HL-60 (cell line): ENCODE data around the gene BTBD9.
A peak's percentile ranks its signal among the peaks of the same experiment; 100 is the strongest.

Source experiments
- DNase-seq, 2 experiments: peaks; one replicate each; pipeline ENCODE4 v3.0.0-alpha.2; 2010 to 2020; ENCODE audit warnings: low read depth in 1 of 2, low spot score in 1 of 2
- H3K27ac ChIP-seq: fragments of 250-450 bp; sonication (Bioruptor Pico); replicated peaks from 2 replicates; pipeline ENCODE4 v1.5.1; 2020; ENCODE audit warnings: mild to moderate bottlenecking, moderate library complexity
- H3K27me3 ChIP-seq: fragments of 250-450 bp; sonication (Bioruptor Pico); 2 replicates; pipeline ENCODE4 v1.5.1; 2021; ENCODE audit warnings: mild to moderate bottlenecking, moderate library complexity; ENCODE audit not compliant: insufficient read depth, poor library complexity, severe bottlenecking
- H3K4me3 ChIP-seq: replicated peaks from 2 replicates; pipeline ENCODE4 v1.5.1; 2011; ENCODE audit warnings: mild to moderate bottlenecking, control low read depth, low read length; ENCODE audit not compliant: insufficient read depth
- CTCF ChIP-seq: IDR thresholded peaks from one replicate; pipeline ENCODE4 v1.5.1; 2011; ENCODE audit warnings: low read length, control low read depth, inconsistent platforms; ENCODE audit not compliant: insufficient read depth
- GABPA ChIP-seq: IDR thresholded peaks from 2 replicates; pipeline ENCODE4 v1.6.1; 2012; ENCODE audit warnings: low read depth
- POLR2AphosphoS5 ChIP-seq: IDR thresholded peaks from 2 replicates; pipeline ENCODE4 v1.6.1; 2012; ENCODE audit warnings: low read depth
- REST ChIP-seq: IDR thresholded peaks from 2 replicates; pipeline ENCODE4 v1.6.1; 2012; ENCODE audit warnings: low read depth; ENCODE audit not compliant: insufficient replicate concordance
- SPI1 ChIP-seq: IDR thresholded peaks from 2 replicates; pipeline ENCODE4 v1.6.1; 2012; ENCODE audit warnings: low read depth, mild to moderate bottlenecking, borderline replicate concordance

BTBD9 gene

GRCh38 chr6:38676236-38676973, 36.7 kb upstream of the BTBD9 start:
- H3K27me3 ChIP-seq: no peaks in the 10 kb centered on the region
- no peak overlapping the region for H3K27ac ChIP-seq
- no peak for DNase-seq
- no peak overlapping the region for H3K4me3 ChIP-seq
- TF ChIP-seq CTCF: no peak
- no peak for TF ChIP-seq SPI1
- TF ChIP-seq REST: no peak
- TF ChIP-seq GABPA: no peak
- no peak for TF ChIP-seq POLR2AphosphoS5

- Histone ChIP-seq H3K4me3 (no peak overlapping the region), H3K27ac (no peak overlapping the region), H3K27me3 (no peaks in the 10 kb centered on the region)
- peak; percentile 18 to 56 for DNase-seq
- TF ChIP-seq SPI1: peak; percentile 65; the same call in 1 of the 2 replicates
- no peak for TF ChIP-seq REST
Observed at GRCh38 chr6:38673397-38674165, 33.9 kb upstream of the BTBD9 start.

GRCh38 chr6:38671885-38672467, 32.2 kb upstream of the BTBD9 start:
- peak in 1 of 2 experiments; percentile 35 for DNase-seq
- H3K4me3 ChIP-seq: no peak overlapping the region
- H3K27me3 ChIP-seq: no peaks in the 10 kb centered on the region
- no peak overlapping the region for H3K27ac ChIP-seq
- TF ChIP-seq CTCF: peak; percentile 31
- no peak for TF ChIP-seq GABPA

- Histone ChIP-seq H3K4me3 (no peak overlapping the region), H3K27ac (no peak overlapping the region), H3K27me3 (no peaks in the 10 kb centered on the region)
- TF ChIP-seq SPI1 (no peak), GABPA (no peak)
- no peak for DNase-seq
Observed at GRCh38 chr6:38658418-38659167, 18.9 kb upstream of the BTBD9 start.
